ENCODE data around the gene CCSER1.

The CCSER1 gene

DNA sequence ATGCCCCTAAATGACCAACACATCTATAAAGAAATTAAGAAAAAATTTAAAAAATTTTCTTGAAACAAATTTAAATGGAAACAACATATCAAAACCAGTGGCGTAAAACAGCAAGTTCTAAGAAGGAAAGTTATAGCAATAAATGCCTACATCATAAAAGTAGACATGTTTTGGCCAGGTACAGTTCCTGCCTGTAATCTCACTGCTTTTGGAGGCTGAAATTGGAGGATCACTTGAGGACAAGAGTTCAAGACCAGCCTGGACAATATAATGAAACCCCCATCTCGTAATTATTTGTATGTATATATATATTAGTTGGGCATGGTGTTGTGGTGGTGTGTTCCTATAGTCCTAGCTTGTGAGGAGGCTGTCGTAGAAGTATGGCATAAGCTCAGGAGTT is 1504.1 kb downstream of the CCSER1 start:
- no peak for DNase-seq

DNA sequence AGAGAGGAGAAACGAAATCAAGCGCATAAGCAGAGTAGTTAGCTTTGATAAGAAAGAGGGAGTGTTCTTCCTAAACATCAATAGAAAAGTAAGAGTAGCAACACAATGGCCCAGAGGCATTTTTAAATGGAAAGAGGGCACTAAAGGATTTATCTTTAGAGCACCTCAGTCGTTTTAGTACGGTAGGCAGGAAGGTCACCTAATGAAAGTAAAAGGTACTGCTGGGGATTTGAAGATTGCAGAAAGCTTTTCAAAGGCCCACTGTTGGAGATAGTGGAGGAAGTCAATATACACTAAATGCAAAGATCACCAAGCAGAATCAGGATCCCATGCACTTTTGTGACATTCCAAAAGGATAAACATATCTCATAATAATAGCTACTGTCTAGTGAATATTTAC is 1508.9 kb downstream of the CCSER1 start:
- no peak for DNase-seq

All from NCI-H524 treated with DMSO at 0.1 percent for 48 hours (cell line).